ENCODE measurements around the gene SLCO3A1.

Gene SLCO3A1

GRCh38 chr15:92104072-92104471, 250.6 kb downstream of the SLCO3A1 start:
- no peak for DNase-seq (ENCODE audit: extremely low read depth, low read depth)
- H3K4me3 ChIP-seq (replicated peaks; ENCODE audit: low read depth, low read length): no peak overlapping the region
- TF ChIP-seq, protein P1, sequence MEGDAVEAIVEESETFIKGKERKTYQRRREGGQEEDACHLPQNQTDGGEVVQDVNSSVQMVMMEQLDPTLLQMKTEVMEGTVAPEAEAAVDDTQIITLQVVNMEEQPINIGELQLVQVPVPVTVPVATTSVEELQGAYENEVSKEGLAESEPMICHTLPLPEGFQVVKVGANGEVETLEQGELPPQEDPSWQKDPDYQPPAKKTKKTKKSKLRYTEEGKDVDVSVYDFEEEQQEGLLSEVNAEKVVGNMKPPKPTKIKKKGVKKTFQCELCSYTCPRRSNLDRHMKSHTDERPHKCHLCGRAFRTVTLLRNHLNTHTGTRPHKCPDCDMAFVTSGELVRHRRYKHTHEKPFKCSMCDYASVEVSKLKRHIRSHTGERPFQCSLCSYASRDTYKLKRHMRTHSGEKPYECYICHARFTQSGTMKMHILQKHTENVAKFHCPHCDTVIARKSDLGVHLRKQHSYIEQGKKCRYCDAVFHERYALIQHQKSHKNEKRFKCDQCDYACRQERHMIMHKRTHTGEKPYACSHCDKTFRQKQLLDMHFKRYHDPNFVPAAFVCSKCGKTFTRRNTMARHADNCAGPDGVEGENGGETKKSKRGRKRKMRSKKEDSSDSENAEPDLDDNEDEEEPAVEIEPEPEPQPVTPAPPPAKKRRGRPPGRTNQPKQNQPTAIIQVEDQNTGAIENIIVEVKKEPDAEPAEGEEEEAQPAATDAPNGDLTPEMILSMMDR (IDR thresholded peaks at IDR 0.05; ENCODE audit: low read depth, low read length, missing control alignments): no peak

DNA sequence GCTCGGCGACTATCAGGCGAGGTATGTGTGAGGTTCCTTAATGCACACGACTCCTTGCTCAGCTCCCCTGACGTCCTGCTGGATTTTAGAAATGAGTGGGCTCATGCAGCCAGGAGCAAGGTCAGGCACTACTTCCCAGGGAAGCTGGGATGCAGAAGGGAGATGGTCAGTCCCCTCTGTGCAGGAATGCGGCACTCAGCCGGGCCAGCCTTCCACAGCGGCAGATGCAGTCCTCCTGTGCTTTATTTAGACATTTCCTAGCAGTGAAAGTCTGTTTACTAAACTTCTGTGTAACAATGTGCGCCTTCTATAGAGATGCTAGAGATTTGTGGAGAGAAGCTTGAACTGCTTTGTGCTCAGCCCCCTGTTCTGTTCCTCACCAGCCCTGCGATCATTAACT, 252.1 kb downstream of the SLCO3A1 start:
- DNase-seq (ENCODE audit: extremely low read depth, low read depth): no peak
- TF ChIP-seq, protein P1 (IDR thresholded peaks at IDR 0.05; ENCODE audit: low read depth, low read length, missing control alignments): no peak
- H3K4me3 ChIP-seq (replicated peaks; ENCODE audit: low read depth, low read length): no peak overlapping the region

- DNase-seq (ENCODE audit: extremely low read depth, low read depth): no peak
- no peak overlapping the region for H3K4me3 ChIP-seq (replicated peaks; ENCODE audit: low read depth, low read length)
- TF ChIP-seq, protein P1 (IDR thresholded peaks at IDR 0.05; ENCODE audit: low read depth, low read length, missing control alignments): no peak
These were observed 254.0 kb downstream of the SLCO3A1 start for GRCh38 chr15:92107510-92107909.

DNA sequence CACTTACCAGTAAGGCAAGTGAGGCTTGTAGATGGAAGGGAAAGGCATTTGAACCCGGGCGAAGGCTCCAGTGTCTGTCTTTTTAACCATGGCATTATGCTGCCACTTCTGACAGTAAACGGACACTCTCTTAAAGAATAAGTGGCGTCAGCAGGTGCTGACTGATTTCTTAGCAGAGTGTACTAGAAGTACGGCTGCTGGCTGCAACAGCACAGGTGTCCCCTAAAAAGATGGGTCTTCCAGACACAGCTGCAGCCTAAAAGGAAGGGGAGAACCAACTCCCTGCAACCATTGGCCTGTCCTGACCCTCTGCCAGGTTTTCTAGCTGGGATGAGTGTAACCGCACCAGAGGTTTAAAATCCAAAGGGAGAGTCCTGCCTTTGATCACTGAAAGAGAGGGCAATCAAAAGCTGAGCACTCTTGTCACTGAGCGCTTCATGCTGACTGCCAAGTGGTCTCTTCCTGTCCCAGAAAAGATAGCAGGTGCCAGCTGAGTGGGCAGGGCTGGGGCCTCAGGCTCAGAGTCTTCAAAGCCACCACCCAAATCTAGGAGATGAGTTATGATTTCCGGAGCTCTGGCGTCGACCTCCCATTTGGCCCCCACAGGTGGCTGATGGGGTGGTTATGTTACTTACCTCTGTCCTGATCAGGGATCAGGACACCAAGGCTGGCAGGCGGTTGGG, 255.8 kb downstream of the SLCO3A1 start:
- DNase-seq (ENCODE audit: extremely low read depth, low read depth): no peak
- no peak overlapping the region for H3K4me3 ChIP-seq (replicated peaks; ENCODE audit: low read depth, low read length)
- TF ChIP-seq, protein P1 (IDR thresholded peaks at IDR 0.05; ENCODE audit: low read depth, low read length, missing control alignments): no peak

DNA sequence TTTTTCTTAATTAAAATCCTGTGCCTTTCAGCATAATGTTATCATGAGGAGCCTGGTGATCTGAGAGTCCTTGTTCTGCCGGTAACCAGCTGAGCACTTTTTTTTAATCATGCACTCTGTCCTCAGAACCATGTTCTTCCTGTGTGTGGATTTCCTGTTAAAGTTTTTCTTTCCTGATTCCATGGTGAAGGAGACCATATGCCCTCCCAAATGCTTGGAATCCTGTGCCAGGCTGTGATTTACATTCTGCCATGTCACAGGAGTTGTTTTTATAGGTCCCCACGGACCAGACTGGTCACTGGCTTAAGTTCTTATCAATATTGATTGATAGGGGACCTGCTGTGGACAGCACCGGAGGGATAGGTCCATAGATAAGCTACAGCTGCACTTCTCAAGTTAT, 257.8 kb downstream of the SLCO3A1 start:
- TF ChIP-seq, protein P1 (IDR thresholded peaks at IDR 0.05; ENCODE audit: low read depth, low read length, missing control alignments): no peak
- H3K4me3 ChIP-seq (replicated peaks; ENCODE audit: low read depth, low read length): no peak overlapping the region
- DNase-seq (ENCODE audit: extremely low read depth, low read depth): no peak

DNA sequence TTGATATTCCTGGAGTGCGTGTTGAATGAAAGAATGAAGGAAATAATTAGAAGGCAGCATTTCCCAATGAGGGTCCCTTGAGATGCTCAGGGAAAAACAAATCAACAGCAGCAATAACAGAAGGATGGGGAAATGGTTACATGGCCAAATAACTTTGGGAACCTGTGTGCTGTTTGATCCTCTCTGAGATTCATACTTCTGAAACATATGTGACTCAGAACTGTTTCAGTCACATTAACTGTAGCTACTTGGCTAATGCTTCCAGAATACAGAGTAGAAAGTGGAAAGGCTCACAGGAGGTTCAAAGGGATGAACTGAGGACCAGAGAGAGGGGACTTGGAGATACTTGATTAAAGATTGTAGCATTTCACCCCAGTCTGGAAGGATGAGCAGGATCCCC, 258.2 kb downstream of the SLCO3A1 start:
- TF ChIP-seq, protein P1 (IDR thresholded peaks at IDR 0.05; ENCODE audit: low read depth, low read length, missing control alignments): no peak

DNA sequence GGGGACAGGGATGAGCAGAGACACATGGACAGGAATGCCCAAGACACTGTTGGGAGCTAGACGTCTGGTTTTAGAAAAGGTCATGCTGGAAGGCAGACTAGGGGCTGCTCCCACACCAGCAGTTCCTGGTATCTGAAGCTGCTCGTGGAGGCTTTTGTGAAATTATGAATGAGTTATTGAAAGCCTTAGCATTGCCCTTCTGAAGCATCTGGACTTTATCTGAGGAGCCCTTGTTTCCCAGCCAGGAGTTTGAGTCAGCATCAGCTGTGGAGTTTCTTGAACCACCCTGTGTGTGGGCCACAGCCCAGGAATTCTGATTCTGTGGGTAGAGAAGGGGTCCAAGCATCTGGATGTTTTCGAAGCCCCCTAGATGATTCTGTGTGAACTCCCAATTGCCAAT, 258.7 kb downstream of the SLCO3A1 start:
- no peak for DNase-seq (ENCODE audit: extremely low read depth, low read depth)
- no peak overlapping the region for H3K4me3 ChIP-seq (replicated peaks; ENCODE audit: low read depth, low read length)
- TF ChIP-seq, protein P1 (IDR thresholded peaks at IDR 0.05; ENCODE audit: low read depth, low read length, missing control alignments): no peak

More for the DNA sequence above, 258.2 kb downstream of the SLCO3A1 start:
- no peak for DNase-seq (ENCODE audit: extremely low read depth, low read depth)
- H3K4me3 ChIP-seq (replicated peaks; ENCODE audit: low read depth, low read length): no peak overlapping the region
